ENCODE measurements around the gene PPY. TPM values are rescaled to one million over a fixed set of nuclear protein-coding genes. Genes with fewer than 3 reads are reported as not detected.

Gene PPY
- total and polyA plus RNA-seq, 2 experiments from 2014 or later, result not detected

GRCh38 chr17:43951750-43952149 is 9.5 kb upstream of the PPY start:
- H4K20me1 ChIP-seq (ENCODE audit: insufficient read depth, poor library complexity, severe bottlenecking), result no peaks in the 10 kb centered on the region
- no peak overlapping the region for H3K4me2 ChIP-seq
- H3K4me3 ChIP-seq, result no peak overlapping the region
- H3K9me2 ChIP-seq (replicated peaks; ENCODE audit: insufficient read depth), result no peaks in the 10 kb centered on the region
- H3K4me1 ChIP-seq (ENCODE audit: insufficient read depth), result peaks cover 11% of the 10 kb centered on the region
- H2AFZ ChIP-seq, result no peak overlapping the region
- peaks cover 67% of the 10 kb centered on the region for H3K27me3 ChIP-seq
- no peak for DNase-seq (ENCODE audit: low spot score)
- H3K9me3 ChIP-seq (ENCODE audit: low read depth), result no peaks in the 10 kb centered on the region
- H3K27ac ChIP-seq, result no peak overlapping the region
- TF ChIP-seq EZH2 (IDR thresholded peaks at IDR 0.05; ENCODE audit: borderline replicate concordance) (no peak), CTCF (IDR thresholded peaks at IDR 0.05; ENCODE audit: poor library complexity) (no peak), EZH2phosphoT487 (IDR thresholded peaks at IDR 0.05; ENCODE audit: low read depth, severe bottlenecking, unreplicated experiment) (no peak)
- H3K79me2 ChIP-seq, result no peaks in the 10 kb centered on the region
- 57% methylated on average over 4 of the region's 4 CpGs for WGBS (ENCODE audit: low lambda C conversion rate, missing lambda C conversion rate)
- no peaks in the 10 kb centered on the region for H3K36me3 ChIP-seq (replicated peaks; ENCODE audit: insufficient read depth, low read depth)

- peaks cover 11% of the 10 kb centered on the region for H3K4me1 ChIP-seq (ENCODE audit: insufficient read depth)
- no peaks in the 10 kb centered on the region for H3K9me3 ChIP-seq (ENCODE audit: low read depth)
- H3K4me2 ChIP-seq, result no peak overlapping the region
- DNase-seq (ENCODE audit: low spot score), result no peak
- no peaks in the 10 kb centered on the region for H3K36me3 ChIP-seq (replicated peaks; ENCODE audit: insufficient read depth, low read depth)
- H3K27ac ChIP-seq, result no peak overlapping the region
- 81% methylated on average over 2 of the region's 2 CpGs for WGBS (ENCODE audit: low lambda C conversion rate, missing lambda C conversion rate)
- TF ChIP-seq CTCF (IDR thresholded peaks at IDR 0.05; ENCODE audit: poor library complexity) (no peak), EZH2 (IDR thresholded peaks at IDR 0.05; ENCODE audit: borderline replicate concordance) (no peak), EZH2phosphoT487 (IDR thresholded peaks at IDR 0.05; ENCODE audit: low read depth, severe bottlenecking, unreplicated experiment) (no peak)
- peaks cover 60% of the 10 kb centered on the region for H3K27me3 ChIP-seq
- no peaks in the 10 kb centered on the region for H3K9me2 ChIP-seq (replicated peaks; ENCODE audit: insufficient read depth)
- no peaks in the 10 kb centered on the region for H3K79me2 ChIP-seq
- no peak overlapping the region for H3K4me3 ChIP-seq
- H4K20me1 ChIP-seq (ENCODE audit: insufficient read depth, poor library complexity, severe bottlenecking), result no peaks in the 10 kb centered on the region
- H2AFZ ChIP-seq, result no peak overlapping the region
Measured at GRCh38 chr17:43950554-43950953, 8.3 kb upstream of the PPY start.

GRCh38 chr17:43949781-43950180 is 7.5 kb upstream of the PPY start:
- Histone ChIP-seq H3K4me3 (no peak overlapping the region), H2AFZ (no peak overlapping the region), H3K36me3 (replicated peaks; ENCODE audit: insufficient read depth, low read depth) (no peaks in the 10 kb centered on the region), H3K9me3 (ENCODE audit: low read depth) (no peaks in the 10 kb centered on the region), H4K20me1 (ENCODE audit: insufficient read depth, poor library complexity, severe bottlenecking) (no peaks in the 10 kb centered on the region), H3K4me1 (ENCODE audit: insufficient read depth) (peaks cover 11% of the 10 kb centered on the region), H3K27me3 (peaks cover 52% of the 10 kb centered on the region), H3K27ac (no peak overlapping the region), H3K79me2 (no peaks in the 10 kb centered on the region), H3K9me2 (replicated peaks; ENCODE audit: insufficient read depth) (no peaks in the 10 kb centered on the region), H3K4me2 (no peak overlapping the region)
- no peak for TF ChIP-seq EZH2 (IDR thresholded peaks at IDR 0.05; ENCODE audit: borderline replicate concordance)
- WGBS (ENCODE audit: low lambda C conversion rate, missing lambda C conversion rate), result 65% methylated on average over 4 of the region's 4 CpGs
- DNase-seq (ENCODE audit: low spot score), result no peak

GRCh38 chr17:43946781-43947180 is 4.5 kb upstream of the PPY start:
- WGBS (ENCODE audit: low lambda C conversion rate, missing lambda C conversion rate), result 76% methylated on average over 4 of the region's 4 CpGs

More at GRCh38 chr17:43946781-43947180, 4.5 kb upstream of the PPY start:
- Histone ChIP-seq H3K9me2 (replicated peaks; ENCODE audit: insufficient read depth) (no peaks in the 10 kb centered on the region), H3K79me2 (no peaks in the 10 kb centered on the region), H4K20me1 (ENCODE audit: insufficient read depth, poor library complexity, severe bottlenecking) (no peaks in the 10 kb centered on the region), H3K9me3 (ENCODE audit: low read depth) (no peaks in the 10 kb centered on the region), H3K27me3 (peaks cover 23% of the 10 kb centered on the region), H3K36me3 (replicated peaks; ENCODE audit: insufficient read depth, low read depth) (no peaks in the 10 kb centered on the region), H3K4me3 (no peak overlapping the region), H3K4me2 (no peak overlapping the region), H3K4me1 (ENCODE audit: insufficient read depth) (no peaks in the 10 kb centered on the region), H2AFZ (no peak overlapping the region), H3K27ac (no peak overlapping the region)
- DNase-seq (ENCODE audit: low spot score), result no peak
- TF ChIP-seq EZH2 (IDR thresholded peaks at IDR 0.05; ENCODE audit: borderline replicate concordance) (no peak), EZH2phosphoT487 (IDR thresholded peaks at IDR 0.05; ENCODE audit: low read depth, severe bottlenecking, unreplicated experiment) (no peak)
